Glutamatergic neuron (in vitro differentiated cells): ENCODE results near the gene NOP53. TPM values are rescaled to one million over a fixed set of nuclear protein-coding genes. Genes with fewer than 3 reads are reported as not detected.
"Not testable (repeated sequence)": the region's sequence is repeated elsewhere in the genome, so short reads cannot be mapped to it uniquely, and the experiment has no call there.

Experiments
- DNase-seq: peaks from one replicate; pipeline ENCODE4 v3.0.0; 2022
- H3K27ac Mint-ChIP-seq: one replicate; pipeline ENCODE4 v1.8.0; 2020; ENCODE audit warnings: mild to moderate bottlenecking, mixed read lengths, inconsistent platforms; ENCODE audit not compliant: unreplicated experiment
- H3K27me3 Mint-ChIP-seq: one replicate; pipeline ENCODE4 v1.8.0; 2020; ENCODE audit warnings: mild to moderate bottlenecking, moderate library complexity, mixed read lengths, inconsistent platforms; ENCODE audit not compliant: unreplicated experiment
- H3K36me3 Mint-ChIP-seq: one replicate; pipeline ENCODE4 v1.8.0; 2020; ENCODE audit warnings: mild to moderate bottlenecking, mixed read lengths, inconsistent platforms; ENCODE audit not compliant: unreplicated experiment
- H3K4me1 Mint-ChIP-seq: one replicate; pipeline ENCODE4 v1.8.0; 2020; ENCODE audit warnings: mild to moderate bottlenecking, low read depth, mixed read lengths, inconsistent platforms; ENCODE audit not compliant: unreplicated experiment
- H3K4me3 Mint-ChIP-seq: one replicate; pipeline ENCODE4 v1.8.0; 2020; ENCODE audit warnings: mild to moderate bottlenecking, mixed read lengths, inconsistent platforms; ENCODE audit not compliant: unreplicated experiment
- H3K9me3 Mint-ChIP-seq: one replicate; pipeline ENCODE4 v1.8.0; 2020; ENCODE audit warnings: mild to moderate bottlenecking, moderate library complexity, mixed read lengths, inconsistent platforms; ENCODE audit not compliant: unreplicated experiment
- total RNA-seq: library from RNA; stranded (reverse); fragmentation: NEBNext Ultra II Directional; extraction: Animal tissue kit (Norgen Biotek cat#: 25700); gene quantifications from one replicate; pipeline ENCODE4 v1.2.1, GENCODE V29; 2021; ENCODE audit not compliant: unreplicated experiment
- TF ChIP-seq, protein P1 (sequence below): fragments of 200-600 bp; sonication (generic); IDR thresholded peaks from one replicate; pipeline ENCODE4 v1.5.0; 2021; ENCODE audit not compliant: partially characterized antibody, unreplicated experiment

NOP53 gene
- total RNA-seq, 1 donor from 2014 or later = 163 TPM

DNA sequence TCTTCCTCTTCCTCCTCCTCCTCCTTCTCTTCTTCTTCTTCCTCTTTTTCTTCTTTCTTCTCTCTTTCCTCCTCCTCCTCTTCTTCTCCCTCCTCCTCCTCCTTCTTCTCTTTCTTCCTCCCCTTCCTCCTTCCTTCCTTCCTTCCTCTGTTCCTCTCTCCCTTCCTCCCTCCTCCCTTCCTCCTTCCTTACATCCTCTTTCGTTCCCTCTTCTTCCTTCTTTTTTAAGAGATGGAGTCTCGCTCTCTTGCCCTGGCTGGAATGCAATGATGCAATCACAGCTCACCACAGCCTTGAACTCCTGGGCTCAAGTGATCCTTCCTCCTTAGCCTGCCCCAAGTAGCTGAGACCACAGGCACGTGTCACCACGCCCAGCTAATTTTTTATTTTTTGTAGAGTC is 18.9 kb upstream of the NOP53 start:
- Mint-ChIP-seq H3K27ac (no peak overlapping the region), H3K36me3 (no peaks in the 10 kb centered on the region), H3K4me1 (no peaks in the 10 kb centered on the region), H3K27me3 (peaks cover 7% of the 10 kb centered on the region), H3K4me3 (no peak overlapping the region), H3K9me3 (peaks cover 2% of the 10 kb centered on the region)
- no peak for DNase-seq
- TF ChIP-seq, protein P1, sequence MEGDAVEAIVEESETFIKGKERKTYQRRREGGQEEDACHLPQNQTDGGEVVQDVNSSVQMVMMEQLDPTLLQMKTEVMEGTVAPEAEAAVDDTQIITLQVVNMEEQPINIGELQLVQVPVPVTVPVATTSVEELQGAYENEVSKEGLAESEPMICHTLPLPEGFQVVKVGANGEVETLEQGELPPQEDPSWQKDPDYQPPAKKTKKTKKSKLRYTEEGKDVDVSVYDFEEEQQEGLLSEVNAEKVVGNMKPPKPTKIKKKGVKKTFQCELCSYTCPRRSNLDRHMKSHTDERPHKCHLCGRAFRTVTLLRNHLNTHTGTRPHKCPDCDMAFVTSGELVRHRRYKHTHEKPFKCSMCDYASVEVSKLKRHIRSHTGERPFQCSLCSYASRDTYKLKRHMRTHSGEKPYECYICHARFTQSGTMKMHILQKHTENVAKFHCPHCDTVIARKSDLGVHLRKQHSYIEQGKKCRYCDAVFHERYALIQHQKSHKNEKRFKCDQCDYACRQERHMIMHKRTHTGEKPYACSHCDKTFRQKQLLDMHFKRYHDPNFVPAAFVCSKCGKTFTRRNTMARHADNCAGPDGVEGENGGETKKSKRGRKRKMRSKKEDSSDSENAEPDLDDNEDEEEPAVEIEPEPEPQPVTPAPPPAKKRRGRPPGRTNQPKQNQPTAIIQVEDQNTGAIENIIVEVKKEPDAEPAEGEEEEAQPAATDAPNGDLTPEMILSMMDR = no peak

GRCh38 chr19:47728295-47728694 is 17.1 kb upstream of the NOP53 start:
- not testable (repeated sequence) for H3K4me3 Mint-ChIP-seq, H3K36me3 Mint-ChIP-seq, H3K27me3 Mint-ChIP-seq, H3K27ac Mint-ChIP-seq, H3K9me3 Mint-ChIP-seq, DNase-seq, H3K4me1 Mint-ChIP-seq

DNA sequence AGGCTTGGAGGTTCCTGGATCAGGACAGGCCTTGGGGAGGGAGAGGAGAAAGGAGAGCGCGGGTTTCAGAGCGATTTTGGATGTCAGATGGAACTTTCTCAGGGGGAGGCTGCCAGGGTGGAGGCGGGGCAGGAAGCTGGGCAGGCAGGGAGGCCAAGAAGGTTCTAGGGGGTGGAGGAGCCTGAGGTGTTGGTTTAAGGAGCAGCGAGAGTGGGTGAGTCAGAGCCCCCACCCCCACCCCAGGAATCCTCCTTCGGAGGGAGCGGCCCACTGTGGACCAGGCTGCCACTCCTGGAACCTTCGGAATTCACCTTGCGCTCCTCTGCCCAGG is 15.9 kb upstream of the NOP53 start:
- no peaks in the 10 kb centered on the region for H3K36me3 Mint-ChIP-seq
- peaks cover 2% of the 10 kb centered on the region for H3K9me3 Mint-ChIP-seq
- no peaks in the 10 kb centered on the region for H3K4me1 Mint-ChIP-seq
- TF ChIP-seq, protein P1 = no peak
- no peak overlapping the region for H3K27ac Mint-ChIP-seq
- no peak for DNase-seq
- peaks cover 10% of the 10 kb centered on the region for H3K27me3 Mint-ChIP-seq
- peak overlapping the region; percentile 63 for H3K4me3 Mint-ChIP-seq

GRCh38 chr19:47729799-47730520 is 15.4 kb upstream of the NOP53 start:
- H3K4me1 Mint-ChIP-seq = no peaks in the 10 kb centered on the region
- peak; percentile 75 for DNase-seq
- H3K27ac Mint-ChIP-seq = no peak overlapping the region
- TF ChIP-seq, protein P1 = no peak
- H3K4me3 Mint-ChIP-seq = no peak overlapping the region
- no peaks in the 10 kb centered on the region for H3K36me3 Mint-ChIP-seq
- peaks cover 10% of the 10 kb centered on the region for H3K27me3 Mint-ChIP-seq
- peaks cover 2% of the 10 kb centered on the region for H3K9me3 Mint-ChIP-seq

GRCh38 chr19:47730521-47730889 is 14.8 kb upstream of the NOP53 start:
- no peak for DNase-seq

More at GRCh38 chr19:47730521-47730889, 14.8 kb upstream of the NOP53 start:
- Mint-ChIP-seq H3K36me3 (no peaks in the 10 kb centered on the region), H3K27ac (no peak overlapping the region), H3K4me1 (no peaks in the 10 kb centered on the region), H3K27me3 (peaks cover 10% of the 10 kb centered on the region), H3K4me3 (no peak overlapping the region), H3K9me3 (peaks cover 2% of the 10 kb centered on the region)
- TF ChIP-seq, protein P1 = no peak
